RCC 7860 (cell line): ENCODE measurements around the gene SIAH1.
A peak's percentile ranks its signal among the peaks of the same experiment; 100 is the strongest.
"Not testable (repeated sequence)": the region's sequence is repeated elsewhere in the genome, so short reads cannot be mapped to it uniquely, and the experiment has no call there.

Source experiments
- DNase-seq: peaks from one replicate; pipeline ENCODE4 v3.0.0-alpha.2; 2015; ENCODE audit warnings: low spot score
- FAIRE-seq: peaks from 2 replicates; lab custom pipeline; 2012; peaks lifted over from hg19 to GRCh38; lab: Jason Lieb, UNC

The SIAH1 gene

DNA sequence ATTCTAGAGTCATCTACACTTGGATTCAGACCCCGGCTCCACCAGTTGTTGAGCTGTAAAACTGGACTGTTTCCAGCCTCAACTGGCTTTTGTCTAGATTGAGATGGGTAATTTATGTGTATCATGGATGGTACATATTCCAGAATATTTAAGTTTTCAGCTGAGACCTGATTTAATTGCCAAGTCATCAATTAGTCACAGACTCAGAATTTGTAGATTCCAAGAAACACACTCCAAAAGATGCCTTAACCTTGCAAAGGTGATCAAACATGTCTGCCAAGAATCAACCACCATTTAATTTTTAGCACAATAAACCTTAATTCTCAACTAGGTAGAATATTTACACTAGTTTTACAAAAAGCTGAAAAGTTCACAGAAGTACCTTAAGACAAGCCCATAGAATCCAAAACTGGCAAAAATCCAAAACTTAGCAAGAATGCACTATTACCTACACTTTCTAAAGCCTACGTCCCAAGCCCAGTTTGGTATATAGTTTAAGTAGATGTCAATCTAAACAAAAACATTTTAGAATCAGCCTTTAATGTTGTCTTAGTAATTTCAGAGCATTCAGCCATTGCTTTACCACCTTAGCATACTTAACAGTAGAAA lies 17.7 kb downstream of the SIAH1 start:
- DNase-seq, result no peak
- FAIRE-seq, result no peak

DNA sequence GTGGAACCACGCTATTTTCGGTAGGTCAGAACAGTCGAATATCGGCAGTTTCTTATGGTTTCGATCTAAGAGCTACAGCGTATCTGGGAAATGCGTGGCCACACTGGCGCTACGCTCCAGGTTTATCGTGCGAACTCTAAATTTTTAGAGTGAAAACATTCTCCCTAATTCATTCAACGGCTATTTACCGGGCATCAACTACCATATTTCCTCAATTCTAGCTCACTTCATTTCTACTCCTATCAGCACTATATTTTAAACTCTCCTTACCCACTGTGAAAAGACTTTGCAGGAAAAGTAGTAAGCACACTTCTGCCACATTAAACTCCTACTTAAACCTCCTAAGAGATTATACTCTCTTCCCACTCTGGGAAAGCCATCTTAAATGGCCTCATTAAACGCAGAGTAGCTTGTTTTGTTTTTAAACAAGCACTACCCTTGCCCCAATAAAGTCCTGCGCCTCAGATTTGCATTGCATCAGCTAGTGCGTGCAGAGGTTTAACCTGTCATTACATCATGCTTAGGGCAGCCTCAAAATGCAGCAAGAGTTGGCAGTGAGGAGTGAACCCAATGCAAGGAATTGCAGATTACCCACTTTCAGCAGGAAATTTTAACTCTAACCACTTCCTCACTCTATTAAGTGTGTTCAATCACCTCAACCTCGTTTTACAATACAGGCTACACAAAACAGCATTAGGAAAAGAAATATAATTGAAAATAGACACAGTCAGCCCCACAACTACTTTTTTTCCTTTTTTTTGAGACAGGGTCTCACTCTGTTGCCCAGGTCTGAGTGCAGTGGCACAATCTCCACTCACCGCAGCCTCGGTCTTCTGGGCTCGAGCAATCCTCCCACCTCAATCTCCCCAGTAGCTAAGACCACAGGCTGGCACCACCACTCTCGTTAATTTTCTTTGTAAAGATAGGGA lies 18.8 kb downstream of the SIAH1 start:
- FAIRE-seq (peak; percentile 35), DNase-seq (peak; percentile 50)

DNA sequence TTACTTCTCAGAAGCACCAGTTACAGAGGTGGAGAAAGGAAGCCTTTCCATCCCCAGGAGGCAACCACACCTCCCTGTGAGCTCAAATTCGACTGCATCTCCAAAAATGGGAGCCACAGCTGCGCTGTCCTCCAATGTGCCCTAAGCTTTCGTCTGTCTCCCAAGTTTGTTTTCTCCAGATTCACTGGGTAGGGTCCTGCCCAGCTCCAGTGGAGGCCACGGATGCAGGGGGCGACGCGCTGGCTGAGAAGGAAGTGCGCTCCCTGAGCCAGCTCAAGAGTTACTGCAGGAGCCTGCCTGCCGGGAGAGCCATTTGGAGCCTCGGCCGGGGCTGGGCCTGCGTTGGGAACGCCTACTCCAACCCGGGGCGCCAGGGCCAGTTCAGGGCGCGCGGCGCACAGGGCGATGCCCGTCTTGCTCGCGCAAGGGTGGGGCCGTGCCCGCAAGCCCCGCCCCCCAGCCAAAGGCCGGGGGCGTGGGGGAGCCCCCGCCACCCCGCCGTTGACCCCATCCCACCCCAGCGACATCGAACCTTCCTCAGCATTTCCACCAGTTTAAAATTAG lies 19.5 kb downstream of the SIAH1 start:
- peak; percentile 72 for DNase-seq
- FAIRE-seq, result no peak

DNA sequence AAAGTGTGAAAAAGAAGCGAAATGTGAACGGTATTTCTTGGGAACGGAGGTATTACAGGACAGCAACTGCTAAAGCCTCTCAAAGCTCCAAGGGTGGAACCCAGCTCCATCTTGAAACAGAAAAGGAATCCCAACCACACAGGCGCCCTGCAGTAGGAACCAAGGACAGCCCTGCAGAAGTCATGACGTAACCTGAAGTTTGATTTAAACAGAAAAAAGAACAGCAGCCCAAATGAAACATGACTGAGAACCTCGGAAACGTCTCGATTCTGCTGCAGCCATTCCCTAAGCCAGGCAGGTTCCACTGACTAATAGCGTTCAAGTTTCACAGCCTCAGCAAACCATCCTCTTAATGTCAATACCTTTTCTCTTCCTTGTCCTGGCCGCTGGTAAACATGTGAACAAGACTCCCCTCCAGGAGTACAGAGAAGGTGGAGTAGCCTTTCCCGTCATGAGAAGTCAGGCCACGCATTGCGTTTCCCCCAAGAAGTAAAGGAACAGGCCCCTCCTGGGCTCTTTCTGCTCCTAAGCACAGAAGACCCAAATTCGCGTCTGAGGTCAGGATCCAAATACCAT lies 20.1 kb downstream of the SIAH1 start:
- no peak for DNase-seq
- FAIRE-seq, result no peak

DNA sequence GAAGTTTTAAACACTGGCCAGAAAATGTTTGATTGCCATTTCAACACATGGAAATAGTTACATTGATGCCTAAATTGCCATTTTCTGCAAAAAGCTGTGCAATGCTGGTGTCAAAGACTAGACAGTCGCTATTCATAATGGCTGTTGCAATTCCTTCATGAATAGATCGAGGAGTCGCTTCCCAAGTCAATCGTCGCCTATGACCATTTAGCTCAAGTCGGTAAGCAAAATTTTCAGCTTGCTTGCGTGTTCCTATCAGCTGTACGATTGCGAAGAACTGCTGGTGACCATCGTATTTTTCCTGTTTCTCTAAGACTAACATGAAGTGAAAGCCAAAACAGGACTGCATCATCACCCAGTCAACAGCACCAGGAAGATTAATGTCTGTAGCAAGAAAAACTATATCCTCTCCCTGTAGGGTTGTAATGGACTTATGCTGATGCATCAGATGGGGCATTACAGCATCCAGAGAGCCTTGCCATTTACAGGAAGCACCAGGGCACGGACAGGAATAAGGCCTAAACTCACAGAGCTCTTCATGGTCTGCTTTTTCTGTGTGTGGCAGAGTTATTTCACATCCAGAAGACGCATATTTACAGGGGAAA lies 23.6 kb downstream of the SIAH1 start:
- DNase-seq (no peak), FAIRE-seq (no peak)

DNA sequence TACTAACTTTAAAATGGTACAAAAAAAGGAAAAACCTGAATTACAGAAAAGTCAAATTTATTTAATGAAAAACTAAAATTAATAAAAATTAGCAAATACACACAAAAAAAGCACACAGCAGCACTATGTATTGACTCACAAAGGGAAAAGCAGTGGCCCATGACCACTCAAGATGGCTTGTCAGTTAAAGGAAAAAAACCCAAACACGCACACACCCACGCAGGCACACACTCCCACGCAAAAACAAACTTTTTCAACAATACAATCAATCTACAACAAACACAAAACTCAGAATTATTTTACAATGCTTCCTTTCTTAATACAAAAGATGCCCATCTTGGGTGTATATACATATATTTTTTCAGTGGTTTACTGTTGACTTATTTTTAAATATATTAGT lies 24.2 kb downstream of the SIAH1 start:
- peak; percentile 71 for FAIRE-seq
- DNase-seq, result no peak

DNA sequence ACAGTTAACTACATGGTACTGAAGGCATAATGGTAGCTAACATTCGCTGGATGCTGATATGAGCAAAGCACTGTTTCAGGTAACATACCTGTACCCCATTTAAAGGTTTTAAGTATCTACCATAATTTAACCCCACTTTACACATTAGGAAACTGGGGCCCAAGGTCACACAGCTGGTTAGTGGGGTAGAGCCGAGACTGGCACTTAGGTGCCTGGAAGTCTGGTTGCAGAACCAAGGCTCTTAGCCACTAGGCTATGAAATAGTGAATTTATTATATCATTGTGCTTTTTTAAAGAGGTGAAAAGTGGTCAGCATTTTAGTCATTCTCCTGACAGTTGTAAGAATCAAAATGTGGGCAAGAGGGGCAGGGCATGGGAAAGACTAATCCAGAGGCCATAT lies 25.2 kb downstream of the SIAH1 start:
- FAIRE-seq (no peak), DNase-seq (no peak)

DNA sequence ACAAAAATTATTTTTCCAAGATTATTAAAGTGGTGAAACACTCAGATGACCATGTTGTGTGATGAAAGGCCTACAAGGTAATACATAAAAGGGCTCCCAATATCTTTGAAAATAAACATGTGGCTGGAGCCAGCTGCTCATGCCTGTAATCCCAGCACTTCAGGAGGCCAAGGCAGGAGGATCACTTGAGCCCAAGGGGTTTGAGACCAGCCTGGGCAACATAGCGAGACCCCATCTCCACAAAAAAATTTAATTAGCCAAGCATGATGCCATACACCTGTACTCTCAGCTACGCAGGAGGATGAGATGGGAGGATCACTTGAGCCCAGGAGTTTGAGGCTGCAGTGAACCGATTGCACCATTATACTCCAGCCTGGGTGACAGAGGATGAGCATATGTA lies 26.8 kb downstream of the SIAH1 start:
- no peak for DNase-seq
- FAIRE-seq, result no peak

DNA sequence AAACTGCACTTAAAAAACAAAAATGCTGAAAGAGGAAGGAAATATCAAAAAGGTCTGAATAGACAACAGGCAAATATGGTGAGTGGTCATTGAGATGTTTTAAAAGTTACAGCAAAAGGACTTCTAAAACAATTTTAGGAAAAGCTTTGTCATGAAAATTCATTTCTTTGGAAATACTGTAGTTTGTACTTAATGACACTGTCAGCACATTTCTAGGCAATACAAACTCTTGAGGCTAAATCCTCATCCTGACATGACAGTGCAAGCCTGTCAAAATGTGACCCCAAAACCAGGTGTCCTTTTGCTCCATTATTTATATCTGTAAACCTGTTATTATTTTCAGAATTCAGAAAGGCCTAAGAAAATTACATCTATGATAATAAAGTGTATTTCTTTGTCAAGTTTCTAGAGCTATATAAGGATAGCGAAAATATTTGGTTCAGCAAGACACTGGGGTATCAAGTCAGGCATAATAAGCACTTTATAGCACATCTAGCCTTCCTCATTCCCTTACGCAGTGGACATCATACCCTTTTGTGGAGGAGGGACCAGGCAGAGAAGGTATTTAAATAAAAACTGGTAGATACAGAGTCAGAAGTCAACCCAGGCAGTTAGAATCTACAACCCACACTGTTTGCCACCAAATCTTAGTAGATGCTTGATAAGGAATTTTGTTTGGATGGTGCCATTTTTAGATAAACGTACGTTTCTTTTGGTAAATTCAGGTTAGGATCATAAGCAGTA lies 28.4 kb downstream of the SIAH1 start:
- FAIRE-seq, result no peak
- DNase-seq, result no peak

DNA sequence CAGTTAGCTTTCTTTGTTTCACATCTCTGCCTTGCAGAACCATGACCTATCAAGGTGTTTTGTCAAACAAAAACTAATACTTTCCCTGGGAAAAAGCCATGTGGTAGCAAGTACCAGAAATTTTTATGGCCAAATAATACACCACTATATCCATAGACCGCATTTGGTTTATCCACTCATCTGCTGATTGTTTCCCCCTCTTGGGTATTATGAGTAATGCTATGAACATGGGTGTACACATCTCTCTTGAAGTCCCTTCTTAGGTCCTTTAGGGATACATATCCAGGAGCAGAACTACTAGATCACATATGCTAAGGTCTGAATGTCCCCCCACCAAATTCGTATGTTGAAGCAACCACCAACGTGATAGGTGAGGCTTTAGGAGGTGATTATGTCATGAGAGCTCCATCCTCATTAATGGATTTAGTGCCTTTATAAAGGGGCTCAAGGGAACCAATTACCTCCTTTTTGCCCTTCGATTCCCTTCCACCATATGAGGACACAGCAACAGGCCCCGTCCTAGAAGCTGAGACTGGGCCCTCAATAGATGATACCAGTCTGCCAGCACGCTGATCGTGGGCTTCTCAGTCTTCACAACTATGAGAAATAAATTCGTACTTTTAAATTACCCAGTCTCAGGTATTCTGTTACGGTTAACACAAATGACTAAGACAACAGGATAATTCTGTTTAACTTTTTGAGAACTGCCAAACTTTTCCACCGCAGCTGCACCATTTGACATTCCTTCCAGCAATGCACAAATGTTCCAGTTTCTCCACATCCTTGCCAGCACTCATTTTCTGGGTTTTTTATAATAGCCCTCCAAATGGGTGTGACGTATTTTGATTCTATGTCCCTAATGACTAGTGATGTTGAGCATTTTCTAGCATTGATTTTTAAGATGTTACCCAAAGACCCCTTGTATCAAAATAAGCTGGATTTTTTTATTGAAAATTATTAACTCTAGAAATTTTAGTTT lies 30.0 kb downstream of the SIAH1 start:
- no peak for DNase-seq
- FAIRE-seq, result no peak

DNA sequence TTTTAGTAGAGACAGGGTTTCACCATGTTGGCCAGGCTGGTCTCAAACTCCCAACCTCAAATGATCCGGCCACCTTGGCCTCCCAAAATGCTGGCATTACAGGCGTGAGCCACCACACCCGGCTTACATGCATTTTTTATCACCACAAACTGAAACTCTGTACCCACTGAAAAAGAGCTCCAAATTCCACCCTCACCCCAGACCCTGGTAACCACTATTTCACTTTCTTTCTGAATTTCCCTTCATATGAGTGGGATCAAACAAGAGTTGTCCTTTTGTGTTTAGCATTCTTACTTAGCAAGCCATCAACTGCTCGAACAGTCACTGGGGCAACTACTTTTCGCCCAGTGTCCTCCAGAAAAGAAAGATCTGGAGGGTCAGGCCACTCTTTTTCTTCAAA lies 30.8 kb downstream of the SIAH1 start:
- not testable (repeated sequence) for DNase-seq, FAIRE-seq

DNA sequence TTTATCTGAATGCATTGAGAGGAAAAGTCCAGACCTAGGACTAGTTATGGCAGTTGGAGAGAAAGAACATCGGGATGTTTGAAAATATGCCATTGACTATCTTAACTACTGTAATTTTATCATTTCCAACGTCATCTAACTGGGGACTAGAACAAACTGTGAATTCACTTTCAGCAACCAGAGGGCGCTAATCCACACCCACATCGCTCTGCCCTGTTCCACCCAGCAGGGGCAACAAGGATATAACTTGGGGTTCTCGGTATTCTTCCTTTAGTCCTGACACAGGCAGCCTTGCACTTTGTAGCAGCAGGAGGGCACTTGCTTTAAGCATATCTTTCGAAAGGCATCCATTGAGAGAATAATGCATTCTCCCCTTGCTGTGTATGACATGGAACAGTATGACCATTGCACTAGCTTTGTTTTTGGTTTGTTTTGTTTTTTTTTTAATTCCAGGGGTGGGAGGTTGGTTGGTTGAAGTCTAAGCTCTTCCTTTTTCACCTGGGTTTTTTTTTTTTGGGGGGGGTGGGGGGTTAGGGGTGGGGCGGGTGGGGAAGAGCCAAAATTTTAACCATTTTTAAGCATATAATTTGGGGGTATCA lies 31.5 kb downstream of the SIAH1 start:
- FAIRE-seq, result peak; percentile 54
- peak; percentile 58 for DNase-seq

DNA sequence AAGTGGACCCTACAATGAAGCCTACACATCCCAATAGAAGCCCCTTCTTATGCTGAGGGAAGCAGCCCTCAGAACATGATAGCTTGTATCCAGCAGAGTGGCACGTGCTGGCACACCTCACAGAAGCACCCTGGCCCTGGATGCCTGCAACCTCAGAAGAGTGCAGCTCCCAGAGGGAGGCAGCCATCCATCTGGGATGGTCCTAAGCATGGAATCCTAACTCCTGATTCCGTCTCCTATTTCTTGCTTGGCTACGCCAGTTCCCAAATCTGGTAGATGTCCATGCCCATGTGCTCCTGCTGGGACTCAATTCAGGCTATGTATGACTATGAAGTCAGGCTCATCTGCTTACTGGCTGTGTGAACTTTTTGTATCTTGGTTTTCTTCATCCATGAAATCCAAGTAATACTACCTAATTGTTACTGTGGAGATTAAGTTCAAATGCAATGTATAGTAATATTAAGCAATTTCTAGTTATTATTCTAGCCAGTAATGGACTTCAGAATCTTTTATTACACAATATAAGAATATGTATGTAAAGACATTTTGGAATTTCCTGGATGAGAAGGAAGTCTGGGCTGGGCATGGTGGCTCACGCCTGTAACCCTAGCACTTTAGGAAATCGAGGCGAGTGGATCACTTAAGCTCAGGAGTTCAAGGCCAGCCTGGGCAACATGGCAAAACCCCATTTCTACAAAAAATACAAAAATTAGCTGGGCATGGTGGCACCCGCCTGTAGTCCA lies 32.4 kb downstream of the SIAH1 start:
- DNase-seq (no peak), FAIRE-seq (no peak)

DNA sequence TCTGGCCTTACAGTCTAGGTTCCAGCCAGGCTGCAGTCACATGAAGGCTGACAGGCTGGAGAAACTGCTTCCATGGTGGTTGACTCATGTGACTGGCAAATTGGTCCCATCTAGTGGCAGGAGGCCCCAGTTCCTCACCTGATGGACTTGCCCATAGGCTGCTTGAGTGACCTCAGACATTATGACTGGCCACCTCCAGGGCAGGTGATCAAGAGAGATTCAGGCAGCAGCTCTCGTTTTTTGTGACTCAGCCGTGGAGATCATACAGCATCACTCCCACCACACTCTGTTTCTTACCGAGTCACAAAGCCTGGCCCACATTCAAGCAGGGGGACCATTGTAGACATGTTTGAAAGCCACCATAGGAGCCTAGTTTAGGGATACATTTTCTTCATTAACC lies 34.5 kb downstream of the SIAH1 start:
- DNase-seq, result peak; percentile 47
- no peak for FAIRE-seq

DNA sequence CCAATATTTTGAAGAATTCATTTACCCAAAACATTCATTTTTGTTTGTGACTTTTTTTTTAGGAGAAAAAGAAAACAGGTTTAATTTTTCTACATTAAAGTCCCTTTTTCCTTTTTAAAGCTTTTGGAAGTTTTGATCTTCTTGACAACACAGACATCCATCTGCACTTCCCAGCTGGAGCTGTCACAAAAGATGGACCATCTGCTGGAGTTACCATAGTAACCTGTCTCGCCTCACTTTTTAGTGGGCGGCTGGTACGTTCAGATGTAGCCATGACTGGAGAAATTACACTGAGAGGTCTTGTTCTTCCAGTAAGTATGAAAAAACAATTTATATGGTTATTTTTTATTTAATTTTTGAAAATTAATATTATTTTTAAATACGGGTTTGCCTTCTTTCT lies 37.2 kb downstream of the SIAH1 start:
- DNase-seq (no peak), FAIRE-seq (no peak)

DNA sequence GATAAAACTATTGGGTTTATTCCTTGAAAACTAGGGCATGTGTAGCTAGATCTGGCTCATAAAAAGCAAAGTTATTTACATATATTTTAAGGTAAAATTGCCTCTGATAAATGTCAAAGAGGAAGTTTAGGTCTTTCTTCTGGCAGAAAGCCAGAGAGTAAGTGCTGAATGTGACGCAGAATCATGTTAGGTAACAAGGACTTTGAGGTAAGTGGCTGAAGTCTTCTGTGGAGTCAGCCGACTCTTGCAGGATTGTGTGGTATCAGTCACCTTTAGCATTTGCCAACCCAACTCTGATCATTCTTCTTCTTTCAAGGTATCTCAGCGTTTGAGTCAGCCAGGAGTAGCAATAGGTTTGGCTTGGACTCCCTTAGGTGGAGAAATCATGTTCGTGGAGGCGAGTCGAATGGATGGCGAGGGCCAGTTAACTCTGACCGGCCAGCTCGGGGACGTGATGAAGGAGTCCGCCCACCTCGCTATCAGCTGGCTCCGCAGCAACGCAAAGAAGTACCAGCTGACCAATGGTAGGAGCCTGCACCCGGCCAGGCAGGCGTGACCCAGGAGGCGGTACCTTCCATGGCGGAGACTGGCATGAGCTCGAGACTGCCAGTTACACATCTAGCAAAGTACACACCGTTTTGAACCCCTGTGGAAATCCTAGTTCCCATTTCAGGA lies 37.9 kb downstream of the SIAH1 start:
- no peak for DNase-seq
- no peak for FAIRE-seq

DNA sequence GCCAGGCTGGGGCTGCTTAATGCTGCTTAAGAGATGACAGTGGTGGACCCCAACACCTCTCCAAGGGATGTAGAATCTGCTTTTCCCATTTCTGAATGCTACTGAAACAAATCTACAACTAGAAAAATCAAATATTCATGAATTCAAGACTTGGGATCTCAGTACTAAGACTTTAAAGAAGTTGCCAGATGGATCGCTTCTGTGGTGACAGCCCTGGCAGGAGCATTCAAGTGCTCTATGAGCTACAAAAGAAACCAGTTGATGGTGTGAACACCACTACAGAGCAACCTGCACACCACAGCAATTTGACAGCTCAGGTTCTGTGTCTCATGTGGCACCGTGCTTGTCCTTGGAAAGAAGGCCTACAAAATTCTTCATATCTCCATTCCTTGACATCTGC lies 42.6 kb downstream of the SIAH1 start:
- DNase-seq (no peak), FAIRE-seq (no peak)

DNA sequence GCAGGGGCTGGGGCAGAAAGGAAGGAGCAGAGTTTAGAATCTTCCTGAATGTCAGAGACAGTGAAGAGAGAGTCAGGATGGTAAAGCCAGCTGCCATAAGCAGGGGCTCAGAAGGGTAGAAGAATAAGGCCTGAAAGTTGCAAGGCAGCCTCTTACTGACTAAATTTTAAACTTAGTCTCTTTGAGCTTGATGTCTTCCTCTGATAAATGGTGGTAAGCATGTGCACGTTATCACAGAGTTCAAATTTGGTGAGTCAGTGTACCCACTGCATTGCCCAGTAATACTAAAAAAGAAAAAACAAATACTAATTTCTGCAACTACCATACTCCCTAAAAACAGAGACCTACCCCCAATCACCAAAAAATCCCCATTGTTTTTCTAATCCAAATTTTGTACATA lies 45.2 kb downstream of the SIAH1 start:
- DNase-seq, result no peak
- no peak for FAIRE-seq
